IPS DF 19.7 (cell line): ENCODE results near the gene CREB1.

ENCODE experiments used
- DNase-seq: peaks from one replicate; pipeline ENCODE4 v3.0.0-alpha.2; 2013; ENCODE audit warnings: low read depth, low spot score

CREB1 gene

GRCh38 chr2:207541933-207542332 is 12.2 kb downstream of the CREB1 start:
- DNase-seq, result no peak

GRCh38 chr2:207543272-207543671 is 13.5 kb downstream of the CREB1 start:
- DNase-seq, result no peak

GRCh38 chr2:207546822-207547221 is 17.1 kb downstream of the CREB1 start:
- DNase-seq, result no peak

GRCh38 chr2:207549145-207549544 is 19.4 kb downstream of the CREB1 start:
- no peak for DNase-seq

- DNase-seq, result no peak
Observed at GRCh38 chr2:207558079-207558491, 28.3 kb downstream of the CREB1 start.

GRCh38 chr2:207561386-207562080 is 31.8 kb downstream of the CREB1 start:
- no peak for DNase-seq

- no peak for DNase-seq
Observed at GRCh38 chr2:207565736-207566500, 36.2 kb downstream of the CREB1 start.

GRCh38 chr2:207567671-207568070 is 37.9 kb downstream of the CREB1 start:
- DNase-seq, result no peak

- DNase-seq, result no peak
Observed at GRCh38 chr2:207571370-207571769, 41.6 kb downstream of the CREB1 start.

- no peak for DNase-seq
Observed at GRCh38 chr2:207584952-207585351, 55.2 kb downstream of the CREB1 start.

- no peak for DNase-seq
Observed at GRCh38 chr2:207587305-207587704, 57.5 kb downstream of the CREB1 start.

GRCh38 chr2:207589143-207589542 is 59.4 kb downstream of the CREB1 start:
- no peak for DNase-seq

GRCh38 chr2:207593277-207593676 is 63.5 kb downstream of the CREB1 start:
- no peak for DNase-seq

GRCh38 chr2:207594264-207594663 is 64.5 kb downstream of the CREB1 start:
- DNase-seq, result no peak

- no peak for DNase-seq
Observed at GRCh38 chr2:207594731-207595130, 65.0 kb downstream of the CREB1 start.

- no peak for DNase-seq
Observed at GRCh38 chr2:207599636-207600035, 69.9 kb downstream of the CREB1 start.

- DNase-seq, result no peak
Observed at GRCh38 chr2:207600231-207600630, 70.5 kb downstream of the CREB1 start.

GRCh38 chr2:207601774-207602173 is 72.0 kb downstream of the CREB1 start:
- no peak for DNase-seq

GRCh38 chr2:207603486-207603885 is 73.7 kb downstream of the CREB1 start:
- DNase-seq, result no peak

GRCh38 chr2:207606399-207606798 is 76.6 kb downstream of the CREB1 start:
- DNase-seq, result no peak

- no peak for DNase-seq
Observed at GRCh38 chr2:207606829-207607228, 77.1 kb downstream of the CREB1 start.

- no peak for DNase-seq
Observed at GRCh38 chr2:207612714-207613113, 83.0 kb downstream of the CREB1 start.

- no peak for DNase-seq
Observed at GRCh38 chr2:207614824-207615223, 85.1 kb downstream of the CREB1 start.
